ENCODE measurements around the gene POU2F3.

DNA sequence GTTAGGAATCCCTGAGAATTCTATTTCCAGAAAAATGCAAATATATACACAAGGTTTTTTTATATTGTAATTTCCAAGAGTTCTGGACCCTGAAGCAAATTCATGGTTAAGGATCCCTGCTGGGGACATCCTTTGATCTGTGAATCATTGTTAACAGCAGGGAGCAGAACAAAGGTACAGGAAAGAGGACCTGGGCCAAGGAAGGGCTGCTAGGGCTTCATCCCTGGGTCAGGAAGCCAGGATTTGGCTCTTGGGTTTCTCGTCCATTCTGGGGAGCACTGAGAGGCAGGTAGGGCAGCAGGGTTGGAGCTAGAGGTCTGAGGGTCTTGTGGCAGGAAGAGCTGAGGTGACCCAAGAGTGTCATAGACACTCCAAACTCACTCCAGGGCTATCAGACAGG is 39.3 kb upstream of the POU2F3 start:
- TF ChIP-seq, protein P1, sequence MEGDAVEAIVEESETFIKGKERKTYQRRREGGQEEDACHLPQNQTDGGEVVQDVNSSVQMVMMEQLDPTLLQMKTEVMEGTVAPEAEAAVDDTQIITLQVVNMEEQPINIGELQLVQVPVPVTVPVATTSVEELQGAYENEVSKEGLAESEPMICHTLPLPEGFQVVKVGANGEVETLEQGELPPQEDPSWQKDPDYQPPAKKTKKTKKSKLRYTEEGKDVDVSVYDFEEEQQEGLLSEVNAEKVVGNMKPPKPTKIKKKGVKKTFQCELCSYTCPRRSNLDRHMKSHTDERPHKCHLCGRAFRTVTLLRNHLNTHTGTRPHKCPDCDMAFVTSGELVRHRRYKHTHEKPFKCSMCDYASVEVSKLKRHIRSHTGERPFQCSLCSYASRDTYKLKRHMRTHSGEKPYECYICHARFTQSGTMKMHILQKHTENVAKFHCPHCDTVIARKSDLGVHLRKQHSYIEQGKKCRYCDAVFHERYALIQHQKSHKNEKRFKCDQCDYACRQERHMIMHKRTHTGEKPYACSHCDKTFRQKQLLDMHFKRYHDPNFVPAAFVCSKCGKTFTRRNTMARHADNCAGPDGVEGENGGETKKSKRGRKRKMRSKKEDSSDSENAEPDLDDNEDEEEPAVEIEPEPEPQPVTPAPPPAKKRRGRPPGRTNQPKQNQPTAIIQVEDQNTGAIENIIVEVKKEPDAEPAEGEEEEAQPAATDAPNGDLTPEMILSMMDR (conservative IDR thresholded peaks at IDR 0.05): no peak
- no peak for TF ChIP-seq ZFX (IDR thresholded peaks at IDR 0.05)

Data from C4-2B (cell line).